PC-3 (cell line): ENCODE measurements around the gene TNP2.
"Not testable (repeated sequence)": the region's sequence is repeated elsewhere in the genome, so short reads cannot be mapped to it uniquely, and the experiment has no call there.

ENCODE experiments used
- EZH2 ChIP-seq: fragments of 300-600 bp; sonication (generic); IDR thresholded peaks from one replicate; pipeline ENCODE4 v1.6.1; 2017; ENCODE audit warnings: antibody characterized with exemption, mild to moderate bottlenecking, low read length; ENCODE audit not compliant: unreplicated experiment
- TF ChIP-seq, protein P1 (sequence below): fragments of 300-600 bp; sonication (generic); conservative IDR thresholded peaks from 2 replicates; pipeline ENCODE4 v1.5.1; 2017; ENCODE audit warnings: antibody characterized with exemption, low read depth, mild to moderate bottlenecking, low read length

DNA sequence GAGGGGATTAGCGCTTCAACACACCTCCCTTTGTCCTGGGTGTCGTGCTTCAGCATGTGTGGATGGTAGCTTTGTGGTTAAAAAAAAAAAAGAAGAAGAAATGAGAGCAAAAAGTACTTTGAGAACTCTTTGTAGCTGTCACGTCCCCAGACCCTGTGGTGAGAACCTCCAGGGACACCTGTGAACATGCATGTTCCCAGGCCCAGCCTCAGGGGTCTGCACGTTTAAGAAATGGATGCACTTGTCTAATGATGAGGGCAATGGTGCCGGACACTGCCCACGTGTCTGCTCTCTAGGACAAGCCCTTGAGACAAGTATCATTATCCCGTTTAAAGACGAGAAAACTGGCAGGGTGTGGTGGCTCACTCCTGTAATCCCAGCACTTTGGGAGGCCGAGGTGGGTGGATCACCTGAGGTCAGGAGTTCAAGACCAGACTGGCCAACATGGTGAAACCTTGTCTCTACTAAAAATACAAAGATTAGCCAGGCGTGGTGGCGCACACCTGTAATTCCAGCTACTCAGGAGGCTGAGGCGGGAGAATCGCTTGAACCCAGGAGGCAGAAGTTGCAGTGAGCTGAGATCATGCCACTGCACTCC is 29.9 kb upstream of the TNP2 start:
- TF ChIP-seq EZH2 = not testable (repeated sequence)
- TF ChIP-seq, protein P1, sequence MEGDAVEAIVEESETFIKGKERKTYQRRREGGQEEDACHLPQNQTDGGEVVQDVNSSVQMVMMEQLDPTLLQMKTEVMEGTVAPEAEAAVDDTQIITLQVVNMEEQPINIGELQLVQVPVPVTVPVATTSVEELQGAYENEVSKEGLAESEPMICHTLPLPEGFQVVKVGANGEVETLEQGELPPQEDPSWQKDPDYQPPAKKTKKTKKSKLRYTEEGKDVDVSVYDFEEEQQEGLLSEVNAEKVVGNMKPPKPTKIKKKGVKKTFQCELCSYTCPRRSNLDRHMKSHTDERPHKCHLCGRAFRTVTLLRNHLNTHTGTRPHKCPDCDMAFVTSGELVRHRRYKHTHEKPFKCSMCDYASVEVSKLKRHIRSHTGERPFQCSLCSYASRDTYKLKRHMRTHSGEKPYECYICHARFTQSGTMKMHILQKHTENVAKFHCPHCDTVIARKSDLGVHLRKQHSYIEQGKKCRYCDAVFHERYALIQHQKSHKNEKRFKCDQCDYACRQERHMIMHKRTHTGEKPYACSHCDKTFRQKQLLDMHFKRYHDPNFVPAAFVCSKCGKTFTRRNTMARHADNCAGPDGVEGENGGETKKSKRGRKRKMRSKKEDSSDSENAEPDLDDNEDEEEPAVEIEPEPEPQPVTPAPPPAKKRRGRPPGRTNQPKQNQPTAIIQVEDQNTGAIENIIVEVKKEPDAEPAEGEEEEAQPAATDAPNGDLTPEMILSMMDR = not testable (repeated sequence)
